PFSK-1 (cell line): ENCODE data around the gene STIP1.

Experiments used
- FOXP2 ChIP-seq: optimal IDR thresholded peaks from 2 replicates; pipeline ENCODE3; 2011; ENCODE audit warnings: borderline replicate concordance, control low read depth, inconsistent platforms; ENCODE audit not compliant: insufficient read depth; ENCODE audit errors: extremely low read length, extremely low read depth
- POLR2AphosphoS5 ChIP-seq: IDR thresholded peaks from 2 replicates; pipeline ENCODE4 v1.6.1; 2012; ENCODE audit warnings: low read depth, mild to moderate bottlenecking, control low read depth, low read length, moderate library complexity
- REST ChIP-seq, 2 experiments: IDR thresholded peaks; 2 replicates each; pipeline versions ENCODE4 v1.6.1 to v1.8.0; 2011 to 2012; ENCODE audit warnings: low read depth in 2 of 2, low read length in 2 of 2, control low read depth in 1 of 2, inconsistent platforms in 1 of 2, mild to moderate bottlenecking in 1 of 2, moderate library complexity in 1 of 2; ENCODE audit not compliant: insufficient read depth in 1 of 2
- SIN3A ChIP-seq: IDR thresholded peaks from 2 replicates; pipeline ENCODE4 v1.6.1; 2012; ENCODE audit warnings: mild to moderate bottlenecking, low read length, moderate library complexity, borderline replicate concordance; ENCODE audit not compliant: insufficient read depth
- TAF1 ChIP-seq: IDR thresholded peaks from 2 replicates; pipeline ENCODE4 v1.6.1; 2012; ENCODE audit warnings: low read length, control low read depth, borderline replicate concordance; ENCODE audit not compliant: insufficient read depth

The STIP1 gene

GRCh38 chr11:64161037-64161436, 24.9 kb upstream of the STIP1 start:
- TF ChIP-seq FOXP2: no peak
- no peak for TF ChIP-seq TAF1
- TF ChIP-seq POLR2AphosphoS5: no peak
- TF ChIP-seq SIN3A: no peak
- no peak for TF ChIP-seq REST (IDR thresholded peaks at IDR 0.05; ENCODE audit: insufficient read depth in 1 of 2, low read depth in 2 of 2, low read length in 2 of 2)

GRCh38 chr11:64163951-64164350, 22.0 kb upstream of the STIP1 start:
- no peak for TF ChIP-seq REST (IDR thresholded peaks at IDR 0.05; ENCODE audit: insufficient read depth in 1 of 2, low read depth in 2 of 2, low read length in 2 of 2)
- no peak for TF ChIP-seq POLR2AphosphoS5
- TF ChIP-seq FOXP2: no peak
- no peak for TF ChIP-seq SIN3A
- no peak for TF ChIP-seq TAF1

GRCh38 chr11:64164392-64165312, 21.3 kb upstream of the STIP1 start:
- TF ChIP-seq REST (IDR thresholded peaks at IDR 0.05; ENCODE audit: insufficient read depth in 1 of 2, low read depth in 2 of 2, low read length in 2 of 2) (no peak), POLR2AphosphoS5 (no peak), FOXP2 (peak; percentile 13), SIN3A (no peak)

GRCh38 chr11:64165481-64165841, 20.5 kb upstream of the STIP1 start:
- TF ChIP-seq POLR2AphosphoS5 (no peak), REST (IDR thresholded peaks at IDR 0.05; ENCODE audit: insufficient read depth in 1 of 2, low read depth in 2 of 2, low read length in 2 of 2) (no peak), SIN3A (no peak), FOXP2 (no peak), TAF1 (no peak)
